Coronary artery (tissue), 2 donors: Measurements from ENCODE around the gene STRADA.
"Not testable (repeated sequence)": the region's sequence is repeated elsewhere in the genome, so short reads cannot be mapped to it uniquely, and the experiment has no call there.

Experiments used
- DNase-seq: peaks from one replicate; pipeline ENCODE4 v3.0.0-alpha.2; 2017; ENCODE audit warnings: low spot score
- H3K27ac ChIP-seq, 2 donors: fragments of 200-600 bp; sonication (generic); one replicate each; pipeline ENCODE4 v1.5.1; 2016 to 2019
- H3K4me3 ChIP-seq: fragments of 200-600 bp; sonication (generic); 2 replicates; pipeline ENCODE4 v1.5.1; 2016; ENCODE audit warnings: mild to moderate bottlenecking, moderate library complexity
- TF ChIP-seq, protein P1 (sequence below): fragments of 200-600 bp; sonication (generic); IDR thresholded peaks from one replicate; pipeline ENCODE4 v1.5.1; 2019; ENCODE audit warnings: antibody characterized with exemption

The STRADA gene

DNA sequence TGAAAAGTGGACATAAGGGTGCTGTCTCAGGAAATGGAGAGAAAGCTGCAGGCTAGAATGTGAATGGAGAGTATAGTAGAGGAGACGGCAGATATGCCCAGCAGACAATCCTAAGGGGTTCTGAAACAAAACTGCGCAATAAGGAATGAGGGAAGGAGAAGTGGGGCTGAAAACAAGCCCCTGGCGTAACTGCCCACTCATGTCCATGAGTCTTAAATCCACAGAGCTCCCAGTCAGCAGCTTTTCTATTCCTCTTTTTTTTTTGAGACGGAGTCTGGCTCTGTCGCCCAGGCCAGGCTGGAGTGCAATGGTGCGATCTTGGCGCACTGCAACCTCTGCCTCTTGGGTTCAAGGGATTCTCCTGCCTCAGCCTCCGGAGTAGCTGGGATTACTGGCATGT, 5.9 kb downstream of the STRADA start:
- no peak overlapping the region for H3K4me3 ChIP-seq
- no peak for DNase-seq
- TF ChIP-seq, protein P1, sequence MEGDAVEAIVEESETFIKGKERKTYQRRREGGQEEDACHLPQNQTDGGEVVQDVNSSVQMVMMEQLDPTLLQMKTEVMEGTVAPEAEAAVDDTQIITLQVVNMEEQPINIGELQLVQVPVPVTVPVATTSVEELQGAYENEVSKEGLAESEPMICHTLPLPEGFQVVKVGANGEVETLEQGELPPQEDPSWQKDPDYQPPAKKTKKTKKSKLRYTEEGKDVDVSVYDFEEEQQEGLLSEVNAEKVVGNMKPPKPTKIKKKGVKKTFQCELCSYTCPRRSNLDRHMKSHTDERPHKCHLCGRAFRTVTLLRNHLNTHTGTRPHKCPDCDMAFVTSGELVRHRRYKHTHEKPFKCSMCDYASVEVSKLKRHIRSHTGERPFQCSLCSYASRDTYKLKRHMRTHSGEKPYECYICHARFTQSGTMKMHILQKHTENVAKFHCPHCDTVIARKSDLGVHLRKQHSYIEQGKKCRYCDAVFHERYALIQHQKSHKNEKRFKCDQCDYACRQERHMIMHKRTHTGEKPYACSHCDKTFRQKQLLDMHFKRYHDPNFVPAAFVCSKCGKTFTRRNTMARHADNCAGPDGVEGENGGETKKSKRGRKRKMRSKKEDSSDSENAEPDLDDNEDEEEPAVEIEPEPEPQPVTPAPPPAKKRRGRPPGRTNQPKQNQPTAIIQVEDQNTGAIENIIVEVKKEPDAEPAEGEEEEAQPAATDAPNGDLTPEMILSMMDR: no peak
- H3K27ac ChIP-seq: no peak overlapping the region

DNA sequence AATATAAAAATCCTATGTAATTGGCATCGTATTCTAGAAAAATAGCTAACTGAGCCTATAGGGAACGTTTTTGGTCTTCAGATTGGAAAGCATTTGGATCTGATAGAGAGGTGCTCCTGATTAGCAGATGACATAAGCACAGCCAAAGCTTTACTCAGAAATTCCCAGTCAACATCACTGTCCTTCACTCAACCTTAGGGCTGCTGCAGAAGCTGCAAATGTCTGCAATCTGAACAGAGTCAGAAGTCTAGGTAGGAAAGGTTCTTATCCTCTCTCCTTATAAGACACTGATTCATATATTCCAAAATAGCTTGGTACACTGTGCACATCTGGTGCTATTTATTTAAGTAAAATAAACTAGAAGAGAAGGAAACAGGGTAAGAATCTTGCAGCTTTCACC, 19.2 kb downstream of the STRADA start:
- H3K27ac ChIP-seq: no peak overlapping the region
- TF ChIP-seq, protein P1: no peak
- no peak for DNase-seq
- no peak overlapping the region for H3K4me3 ChIP-seq

DNA sequence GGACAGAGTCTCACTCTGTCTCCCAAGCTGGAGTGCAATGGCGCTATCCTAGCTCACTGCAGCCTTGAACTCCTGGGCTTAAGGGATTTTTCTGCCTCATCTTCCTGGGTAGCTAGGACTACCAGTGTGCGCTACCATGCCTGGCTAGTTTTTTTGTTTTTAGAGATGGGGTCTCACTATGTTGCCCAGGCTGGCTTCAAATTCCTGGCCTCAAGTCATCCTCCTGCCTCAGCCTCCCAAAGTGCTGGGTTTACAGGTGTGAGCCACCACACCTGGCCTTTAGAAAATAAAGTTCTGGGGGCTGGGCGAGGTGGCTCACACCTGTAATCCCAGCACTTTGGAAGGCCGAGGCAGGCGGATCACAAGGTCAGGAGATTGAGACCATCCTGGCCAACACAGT, 21.4 kb downstream of the STRADA start:
- H3K4me3 ChIP-seq, H3K27ac ChIP-seq, DNase-seq: not testable (repeated sequence)

DNA sequence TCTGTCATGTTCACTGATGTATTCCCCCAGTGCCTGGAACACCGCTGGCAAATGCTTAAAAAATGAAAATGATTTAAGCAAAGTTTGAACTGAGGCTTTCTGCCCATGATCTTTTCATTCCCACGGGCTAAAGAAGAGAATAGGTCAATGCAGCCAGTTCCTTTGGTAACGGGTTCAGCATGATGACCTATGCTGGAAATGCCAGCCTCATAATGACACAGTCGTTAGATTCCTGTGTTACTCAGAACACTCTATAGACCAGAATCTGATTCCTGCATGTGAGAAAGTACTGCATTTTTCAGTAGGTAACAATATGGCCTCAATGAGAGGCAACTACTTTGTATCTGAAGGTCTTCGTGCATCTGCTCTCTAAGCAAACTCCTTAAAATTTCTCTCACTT, 22.6 kb downstream of the STRADA start:
- Histone ChIP-seq H3K4me3 (no peak overlapping the region), H3K27ac (no peak overlapping the region)
- TF ChIP-seq, protein P1: no peak
- DNase-seq: no peak

DNA sequence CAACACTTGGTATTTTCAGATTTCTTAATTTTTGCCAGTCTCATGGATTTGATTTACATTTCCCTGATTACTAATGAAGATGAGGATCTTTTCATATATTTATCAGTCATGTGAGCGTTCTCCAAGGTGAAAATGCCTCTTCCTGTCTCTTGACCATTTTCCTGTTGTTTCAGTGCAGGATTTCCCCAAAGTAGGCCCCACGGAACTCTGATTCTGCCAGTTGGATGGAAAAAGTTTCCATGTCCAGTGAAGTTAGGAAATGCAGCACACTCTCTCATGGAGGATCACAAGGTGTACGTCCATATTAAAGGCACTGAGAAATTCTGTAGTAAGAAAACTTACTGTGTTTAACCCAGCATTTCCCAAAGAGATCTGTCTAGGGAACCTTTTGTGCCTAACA, 25.2 kb downstream of the STRADA start:
- H3K27ac ChIP-seq: no peak overlapping the region
- H3K4me3 ChIP-seq: no peak overlapping the region
- DNase-seq: no peak
- TF ChIP-seq, protein P1: no peak

DNA sequence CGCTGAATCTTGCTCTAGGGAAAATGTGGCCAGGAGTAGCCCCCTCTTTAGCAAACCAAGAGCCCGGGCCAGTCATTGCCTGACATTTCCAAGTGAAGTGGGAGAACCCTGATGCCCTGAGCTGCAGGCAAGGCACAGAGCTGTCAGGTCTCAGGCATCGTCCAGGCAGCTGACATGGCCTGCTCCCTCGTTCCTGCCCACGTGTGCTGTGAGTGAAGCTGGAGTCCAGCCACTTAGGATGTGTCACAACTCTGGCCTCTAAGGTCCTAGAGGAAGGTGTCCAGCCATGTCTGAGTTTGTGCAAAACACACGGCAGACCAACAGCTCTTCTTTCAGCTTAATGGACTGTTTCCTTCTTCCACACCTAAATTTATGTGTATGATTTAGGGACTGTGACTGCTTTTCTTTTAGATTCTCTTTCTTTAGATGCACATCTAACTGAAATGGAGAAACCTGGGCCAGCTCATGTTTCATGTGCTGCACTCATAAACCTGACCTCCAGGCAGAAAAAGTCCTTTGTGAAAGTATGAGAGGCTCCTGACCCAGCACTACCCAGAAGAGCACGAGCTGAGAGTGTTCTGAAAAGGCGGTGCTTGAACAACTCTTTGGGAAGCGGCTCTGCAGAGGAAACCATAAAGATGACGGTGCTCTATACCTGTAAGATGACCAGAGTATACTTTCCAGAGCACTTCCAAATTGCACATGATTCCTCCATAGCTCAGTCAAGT, 26.9 kb downstream of the STRADA start:
- H3K4me3 ChIP-seq: no peak overlapping the region
- TF ChIP-seq, protein P1: no peak
- H3K27ac ChIP-seq: no peak overlapping the region
- no peak for DNase-seq

DNA sequence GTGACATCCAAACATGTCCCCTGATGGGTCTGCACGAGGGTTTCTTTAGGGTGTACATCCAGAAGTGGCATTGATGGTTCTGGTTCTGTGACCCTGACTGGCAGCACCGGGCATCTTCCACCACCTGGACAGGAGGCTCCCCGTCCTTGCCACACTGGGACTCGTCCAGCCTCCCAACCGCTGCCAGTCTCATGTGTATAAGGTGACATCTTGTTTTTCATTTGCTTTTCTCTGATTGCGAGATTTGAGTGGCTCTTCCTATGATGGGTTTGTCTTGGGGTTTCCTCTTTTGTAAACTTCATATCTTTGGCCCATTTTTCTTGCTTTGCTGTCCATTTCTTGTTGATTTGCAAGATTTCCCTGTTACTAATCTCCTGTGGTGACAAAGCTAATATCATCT, 32.5 kb downstream of the STRADA start:
- no peak for DNase-seq

More for the DNA sequence above, 32.5 kb downstream of the STRADA start:
- Histone ChIP-seq H3K27ac (no peak overlapping the region), H3K4me3 (no peak overlapping the region)
- TF ChIP-seq, protein P1: no peak
